Activated CD8-positive, alpha-beta memory T cell treated with anti-CD3 and anti-CD28 coated beads, Interleukin-2, amount 50 U/mL, for 1 hour (primary cell): ENCODE results near the gene LTO1.
A peak's percentile ranks its signal among the peaks of the same experiment; 100 is the strongest.

ENCODE experiments used
- DNase-seq: peaks from one replicate; pipeline ENCODE4 v3.0.0-alpha.2; 2020; ENCODE audit errors: extremely low read depth

LTO1 gene

DNA sequence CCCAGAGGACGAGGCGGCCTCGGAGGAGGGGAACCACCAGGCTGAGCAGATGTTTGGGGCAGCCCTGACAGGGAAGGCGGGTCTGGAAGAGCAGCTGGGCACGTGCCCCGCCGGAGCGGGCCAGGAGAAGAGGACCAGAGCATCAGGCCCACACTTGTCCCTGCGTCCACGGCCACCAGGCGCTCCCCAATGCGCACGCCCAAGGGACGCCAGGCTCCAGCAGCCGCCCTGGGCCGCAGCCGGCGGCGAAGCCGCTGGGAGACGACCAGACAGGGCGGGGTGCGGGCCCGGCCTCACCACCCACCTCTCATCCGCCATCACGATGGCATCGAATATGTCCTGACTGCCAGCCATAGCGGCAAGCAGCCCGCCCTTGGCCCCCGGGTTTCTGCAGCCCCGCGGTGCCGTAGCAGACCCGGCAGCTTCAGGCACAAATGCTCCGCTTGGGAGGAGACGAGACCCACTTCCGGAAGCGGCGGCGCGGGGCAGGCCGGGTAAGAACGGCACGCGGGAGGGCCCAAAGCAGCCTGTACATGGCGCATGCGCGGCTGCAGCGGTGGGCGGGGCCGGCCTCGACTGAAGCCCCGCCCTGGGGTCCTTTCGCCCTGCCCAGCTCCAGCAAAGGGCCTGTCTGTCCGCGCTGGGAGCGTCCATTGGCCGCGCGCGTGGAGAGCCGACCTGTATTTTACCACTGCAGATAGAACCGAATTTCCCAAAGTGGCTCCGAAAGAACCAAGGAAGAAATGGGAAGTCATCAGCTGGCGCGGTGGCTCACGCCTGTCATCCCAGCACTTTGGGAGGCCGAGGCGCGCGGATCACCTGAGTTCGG is at the start of gene LTO1:
Gene LTO1, minus strand, starts transcription at position 468 of the 829 bp plus-strand sequence. Its CDS starts 114 bp downstream, at position 354.
- DNase-seq: peak; percentile 81

DNA sequence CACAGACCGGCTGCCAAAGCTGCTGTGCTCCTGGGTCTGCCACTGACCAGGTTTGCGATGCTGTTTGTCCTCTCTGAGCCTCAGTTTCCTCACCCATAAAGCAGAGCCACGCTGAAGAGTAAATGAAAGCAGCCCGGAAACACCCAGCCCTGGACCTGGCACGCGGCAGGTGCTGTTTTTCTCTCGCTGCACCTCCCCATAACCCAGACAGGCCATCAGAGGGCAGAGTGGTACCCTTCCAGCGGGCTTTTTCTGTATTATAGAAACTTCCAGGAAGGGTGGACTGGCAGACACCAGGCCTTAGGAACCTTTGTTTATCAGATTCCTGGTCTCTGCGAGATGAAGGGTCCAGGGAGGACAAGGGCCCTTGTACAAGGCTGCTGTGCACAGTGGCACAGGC is 46.6 kb upstream of the LTO1 start:
- no peak for DNase-seq

- no peak for DNase-seq
Measured at GRCh38 chr11:69721106-69721505, 46.0 kb upstream of the LTO1 start.

DNA sequence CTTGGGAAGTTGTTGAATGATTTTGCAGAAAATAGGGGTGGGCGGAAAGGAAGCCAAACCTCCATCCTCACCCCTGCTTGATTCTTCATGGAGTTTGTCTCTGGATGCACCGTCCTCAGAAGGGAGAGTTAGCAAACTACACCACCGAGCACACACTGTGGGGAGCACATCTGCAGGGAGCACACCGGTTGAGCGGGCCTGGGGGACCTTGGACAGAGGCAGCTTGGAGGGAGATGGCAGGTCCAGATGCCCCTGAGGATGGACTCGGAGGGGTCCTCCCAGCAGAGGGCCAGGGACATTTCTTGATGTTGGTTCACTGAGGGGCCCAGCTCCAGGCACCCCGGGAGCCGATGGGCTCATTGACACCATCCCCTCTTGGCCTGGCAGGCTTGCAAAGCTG is 43.8 kb upstream of the LTO1 start:
- DNase-seq: no peak

- DNase-seq: no peak
Measured at GRCh38 chr11:69718147-69718546, 43.0 kb upstream of the LTO1 start.

GRCh38 chr11:69716891-69717747 is 42.0 kb upstream of the LTO1 start:
- no peak for DNase-seq

- no peak for DNase-seq
Measured at GRCh38 chr11:69716099-69716498, 40.9 kb upstream of the LTO1 start.

GRCh38 chr11:69715446-69715845 is 40.3 kb upstream of the LTO1 start:
- no peak for DNase-seq

DNA sequence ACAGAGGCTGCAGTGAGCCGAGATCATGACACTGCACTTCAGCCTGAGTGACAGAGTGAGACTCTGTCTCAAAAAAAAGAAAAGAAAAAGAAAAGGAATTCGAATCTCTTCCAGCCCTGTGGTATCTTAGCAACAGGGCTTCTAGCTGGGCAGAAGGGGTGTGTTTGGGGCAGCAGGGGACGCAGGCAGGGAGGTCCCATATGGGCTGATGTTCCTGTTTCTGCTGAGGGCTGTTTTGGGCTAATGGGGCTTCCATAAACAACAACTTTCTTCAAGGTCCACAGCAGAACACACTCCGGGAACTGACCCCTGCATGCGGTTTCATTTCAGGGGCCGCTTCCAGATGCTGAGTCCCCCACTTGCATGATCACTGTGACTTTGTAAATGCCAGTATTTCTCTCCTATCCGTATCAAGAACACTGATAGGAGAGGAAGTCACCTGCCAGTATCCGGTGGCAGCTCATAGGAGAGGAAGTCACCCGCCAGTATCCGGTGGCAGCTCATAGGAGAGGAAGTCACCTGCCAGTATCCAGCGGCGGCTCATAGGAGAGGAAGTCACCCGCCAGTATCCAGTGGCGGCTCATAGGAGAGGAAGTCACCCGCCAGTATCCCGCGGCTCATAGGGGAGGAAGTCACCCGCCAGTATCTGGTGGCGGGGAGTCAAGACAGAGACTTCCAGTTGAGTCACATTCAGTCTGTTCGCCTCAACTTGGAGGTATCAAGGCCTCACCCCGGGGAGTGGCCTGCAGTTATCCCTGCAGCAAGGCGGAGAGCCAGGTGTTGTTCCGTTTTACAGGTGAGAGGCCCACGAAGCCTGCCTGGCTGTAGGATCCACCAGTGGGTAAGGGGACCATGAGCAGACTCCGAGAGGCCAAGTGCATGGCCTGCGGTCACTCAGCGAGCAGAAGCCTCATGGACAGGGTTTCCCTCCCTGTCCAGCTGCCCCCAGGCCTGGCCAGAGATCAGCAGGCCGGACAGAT is 37.0 kb upstream of the LTO1 start:
- DNase-seq: no peak

DNA sequence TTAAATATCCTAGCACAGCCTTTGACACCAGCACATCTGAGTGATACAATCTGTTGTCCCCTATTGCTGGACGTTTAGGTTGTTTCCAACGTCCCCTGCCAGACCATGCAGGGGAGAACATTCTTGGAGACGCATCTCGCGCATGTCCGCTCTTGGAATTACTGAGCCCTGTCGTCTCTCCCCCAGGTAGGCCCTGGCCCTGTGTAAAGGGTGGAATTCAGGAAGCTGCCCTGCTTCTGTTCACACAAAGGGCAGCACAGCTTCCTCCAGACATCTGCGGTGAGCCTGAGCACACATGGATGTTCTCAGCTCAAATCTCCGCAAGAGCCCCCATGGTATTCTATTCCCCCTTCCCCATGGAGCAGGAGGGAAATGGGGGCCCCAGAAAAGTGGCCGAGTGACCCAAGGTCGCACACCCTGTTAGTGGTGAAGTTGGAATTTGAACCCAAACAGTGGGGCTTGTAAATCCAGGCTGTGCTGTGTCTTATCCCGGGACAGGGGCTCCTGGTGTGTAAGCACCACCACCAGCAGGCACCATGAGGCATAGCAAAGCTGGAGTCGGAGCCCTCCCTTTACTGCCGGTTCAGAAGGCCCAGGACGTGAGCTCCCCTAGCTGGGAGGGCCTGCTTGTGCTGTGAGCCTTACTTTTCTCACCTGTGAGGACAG is 33.7 kb upstream of the LTO1 start:
- no peak for DNase-seq

- DNase-seq: no peak
Measured at GRCh38 chr11:69707176-69707575, 32.0 kb upstream of the LTO1 start.

- no peak for DNase-seq
Measured at GRCh38 chr11:69705901-69706787, 31.0 kb upstream of the LTO1 start.

GRCh38 chr11:69705351-69705811 is 30.2 kb upstream of the LTO1 start:
- DNase-seq: no peak

DNA sequence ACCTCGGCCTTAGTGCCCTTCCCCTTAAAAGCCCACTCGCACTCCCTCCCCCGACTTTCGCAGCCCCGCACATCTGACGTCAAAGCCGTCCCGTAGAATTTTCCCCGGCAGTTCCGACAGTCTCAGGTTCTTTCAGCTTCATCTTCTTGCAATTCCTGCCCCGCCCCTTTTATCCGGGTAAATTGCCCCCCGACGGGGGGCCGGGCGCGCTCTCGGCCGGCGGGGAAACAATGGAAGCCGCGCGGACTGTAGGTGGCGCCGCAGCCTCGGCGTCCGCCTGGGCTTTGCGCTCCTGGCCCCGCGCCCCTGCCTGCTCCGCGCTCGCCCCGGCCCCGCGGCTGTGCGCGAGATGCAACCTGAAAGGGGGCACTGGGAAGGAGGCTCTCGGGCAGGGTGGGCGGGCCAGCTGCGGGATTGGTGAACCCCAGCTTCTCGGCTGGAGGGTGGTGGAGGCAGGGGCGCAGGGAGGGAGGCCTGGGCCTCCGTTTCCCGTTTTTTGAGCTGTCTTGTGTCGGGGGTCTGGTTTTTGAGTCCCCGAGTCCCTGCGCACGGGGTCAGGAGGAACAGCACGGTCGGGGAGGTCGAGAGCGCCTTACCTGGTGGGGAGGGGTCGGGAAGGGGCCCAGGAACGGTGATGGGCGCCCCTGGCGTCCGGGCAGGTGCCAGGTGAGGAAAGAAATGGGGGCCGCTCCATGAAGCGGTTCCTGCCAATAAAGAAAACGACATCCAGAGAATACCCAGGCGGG is 29.5 kb upstream of the LTO1 start:
- DNase-seq: no peak

DNA sequence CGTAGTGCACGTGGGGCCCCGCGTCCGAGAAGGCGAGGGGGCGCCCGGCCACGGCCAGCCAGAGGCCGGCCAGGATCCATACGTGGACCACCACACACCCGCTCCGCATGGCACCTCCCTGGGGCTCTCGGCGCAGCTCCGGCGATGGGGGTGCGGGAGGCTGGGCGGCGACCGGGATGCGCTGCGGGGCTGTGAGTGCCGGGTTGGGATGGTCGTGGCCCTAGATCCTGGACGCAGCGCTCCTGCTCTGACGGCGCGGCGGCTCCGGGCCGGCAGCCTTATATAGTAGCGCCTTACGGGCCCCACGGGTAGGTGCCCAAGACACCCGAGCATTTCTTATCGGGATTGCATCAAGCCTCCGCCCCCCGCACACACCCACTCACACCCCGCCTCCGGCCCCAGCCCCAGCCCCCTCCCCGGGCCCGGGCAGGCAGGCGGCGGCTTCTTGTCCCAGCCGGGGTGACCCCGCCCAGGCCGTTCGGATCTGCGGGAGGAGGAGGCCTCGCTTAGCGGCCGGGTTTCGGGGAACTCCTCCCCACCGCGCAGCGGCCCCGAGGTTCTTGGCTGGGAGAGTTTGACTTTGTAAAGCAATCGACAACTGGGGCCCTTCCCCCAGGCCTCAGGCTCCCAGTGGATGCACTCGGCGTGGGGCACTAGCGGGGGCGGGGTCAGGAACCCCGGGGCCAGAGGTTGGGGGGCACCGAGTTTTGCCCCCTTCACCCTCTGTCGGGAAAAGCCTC is 28.8 kb upstream of the LTO1 start, which contains the start of gene FGF19:
Gene FGF19, minus strand, starts transcription at position 255 of the 740 bp plus-strand sequence. Its CDS starts 146 bp downstream, at position 109.
- DNase-seq: no peak

GRCh38 chr11:69703453-69703767 is 28.3 kb upstream of the LTO1 start:
- no peak for DNase-seq

GRCh38 chr11:69702769-69703452 is 27.8 kb upstream of the LTO1 start:
- no peak for DNase-seq

GRCh38 chr11:69702239-69702691 is 27.1 kb upstream of the LTO1 start:
- no peak for DNase-seq
